Calu3 (cell line): ENCODE measurements around the gene TNFRSF4. TPM values are rescaled to one million over a fixed set of nuclear protein-coding genes. Genes with fewer than 3 reads are reported as not detected.

Experiments
- BruUV-seq: library from RNA; stranded (reverse); fragments of 400-500 nt; replicated peaks from 2 replicates; lab custom pipeline; 2021; lab: Mats Ljungman, UMichigan
- CTCF ChIA-PET: fragments of 300-600 bp; sonication (Branson Sonifier 250); formaldehyde crosslinking; loops from one replicate; lab custom pipeline; 2022; ENCODE audit warnings: antibody characterized with exemption; lab: Charles Lee
- DNase-seq: peaks from one replicate; pipeline ENCODE4 v3.0.0; 2022
- H3K27ac Mint-ChIP-seq: one replicate; pipeline ENCODE4 v1.8.0; 2022; ENCODE audit warnings: mixed read lengths; ENCODE audit not compliant: unreplicated experiment
- H3K27me3 Mint-ChIP-seq: one replicate; pipeline ENCODE4 v1.8.0; 2022; ENCODE audit warnings: mixed read lengths; ENCODE audit not compliant: unreplicated experiment
- H3K36me3 Mint-ChIP-seq: one replicate; pipeline ENCODE4 v1.8.0; 2022; ENCODE audit warnings: mild to moderate bottlenecking, moderate library complexity, mixed read lengths; ENCODE audit not compliant: insufficient read depth, unreplicated experiment
- H3K4me1 Mint-ChIP-seq: one replicate; pipeline ENCODE4 v1.8.0; 2022; ENCODE audit warnings: mild to moderate bottlenecking, low read depth, mixed read lengths; ENCODE audit not compliant: unreplicated experiment
- H3K4me3 Mint-ChIP-seq: one replicate; pipeline ENCODE4 v1.8.0; 2022; ENCODE audit warnings: mild to moderate bottlenecking, low read depth, moderate library complexity, mixed read lengths; ENCODE audit not compliant: unreplicated experiment
- H3K9me3 Mint-ChIP-seq: one replicate; pipeline ENCODE4 v1.8.0; 2022; ENCODE audit warnings: low read depth, mixed read lengths; ENCODE audit not compliant: unreplicated experiment
- CTCF ChIP-seq: fragments of 200-600 bp; IDR thresholded peaks from one replicate; pipeline ENCODE4 v1.8.0; 2022; ENCODE audit warnings: antibody characterized with exemption; ENCODE audit not compliant: unreplicated experiment
- intact Hi-C: fragments of 100-400 bp; cut with micrococcal nuclease; formaldehyde crosslinking; loops from one replicate; pipeline ENCODE4 v1.10.0; 2022; ENCODE audit not compliant: unreplicated experiment
- total RNA-seq: library from RNA; stranded (reverse); gene quantifications from 2 replicates; pipeline ENCODE4 v1.2.3, GENCODE V29; 2022

The TNFRSF4 gene
- total RNA-seq, 1 experiment from 2014 or later: not detected

DNA sequence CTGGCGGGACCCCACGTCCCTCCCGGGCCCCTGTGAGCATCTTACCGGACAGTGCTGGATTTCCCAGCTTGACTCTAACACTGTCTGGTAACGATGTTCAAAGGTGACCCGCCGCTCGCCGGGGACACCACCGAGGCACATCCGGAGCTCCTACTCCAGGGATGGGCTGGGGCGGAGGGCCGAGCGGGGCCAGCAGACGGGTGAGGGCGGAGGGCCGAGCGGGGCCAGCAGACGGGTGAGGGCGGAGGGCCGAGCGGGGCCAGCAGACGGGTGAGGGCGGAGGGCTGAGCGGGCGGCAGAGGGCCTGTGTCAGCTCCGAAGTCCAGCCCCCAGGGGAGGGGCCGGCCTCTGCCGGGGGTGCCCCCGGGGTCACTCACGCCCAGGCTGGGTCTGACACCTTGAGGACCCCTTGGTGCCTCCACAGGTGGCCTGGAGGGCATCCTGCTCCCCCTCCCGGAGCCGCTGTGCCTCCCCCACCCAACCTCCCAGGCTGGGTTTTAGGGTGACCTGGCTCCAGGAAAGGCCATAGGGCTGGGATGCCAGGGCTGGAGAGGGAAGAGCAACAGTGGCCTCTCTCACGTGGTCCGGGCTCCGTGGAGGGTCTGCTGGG lies 46.0 kb downstream of the TNFRSF4 start:
- TF ChIP-seq CTCF: no peak
- DNase-seq: no peak
- no peaks in the 10 kb centered on the region for H3K9me3 Mint-ChIP-seq
- no peak overlapping the region for H3K27ac Mint-ChIP-seq
- no TSS peak for BruUV-seq
- peaks cover 9% of the 10 kb centered on the region for H3K4me1 Mint-ChIP-seq
- H3K27me3 Mint-ChIP-seq: no peaks in the 10 kb centered on the region
- peak overlapping the region; percentile 96 for H3K4me3 Mint-ChIP-seq
- CTCF ChIA-PET: no interaction called here
- peaks cover 68% of the 10 kb centered on the region for H3K36me3 Mint-ChIP-seq
- intact Hi-C loops: loop anchor here (10.0 kb wide), 1 partner anchor 67 kb away; the partner anchor contains the start of genes B3GALT6 and SDF4

GRCh38 chr1:1167398-1167821 lies 46.5 kb downstream of the TNFRSF4 start:
- TF ChIP-seq CTCF: no peak
- peak overlapping the region; percentile 96 for H3K4me3 Mint-ChIP-seq
- H3K4me1 Mint-ChIP-seq: peaks cover 9% of the 10 kb centered on the region
- BruUV-seq: no TSS peak
- H3K9me3 Mint-ChIP-seq: no peaks in the 10 kb centered on the region
- H3K36me3 Mint-ChIP-seq: peaks cover 72% of the 10 kb centered on the region
- intact Hi-C loops: loop anchor here (10.0 kb wide), 1 partner anchor 67 kb away; the partner anchor contains the start of genes B3GALT6 and SDF4
- no peak for DNase-seq
- CTCF ChIA-PET: no interaction called here
- no peak overlapping the region for H3K27ac Mint-ChIP-seq
- H3K27me3 Mint-ChIP-seq: no peaks in the 10 kb centered on the region

DNA sequence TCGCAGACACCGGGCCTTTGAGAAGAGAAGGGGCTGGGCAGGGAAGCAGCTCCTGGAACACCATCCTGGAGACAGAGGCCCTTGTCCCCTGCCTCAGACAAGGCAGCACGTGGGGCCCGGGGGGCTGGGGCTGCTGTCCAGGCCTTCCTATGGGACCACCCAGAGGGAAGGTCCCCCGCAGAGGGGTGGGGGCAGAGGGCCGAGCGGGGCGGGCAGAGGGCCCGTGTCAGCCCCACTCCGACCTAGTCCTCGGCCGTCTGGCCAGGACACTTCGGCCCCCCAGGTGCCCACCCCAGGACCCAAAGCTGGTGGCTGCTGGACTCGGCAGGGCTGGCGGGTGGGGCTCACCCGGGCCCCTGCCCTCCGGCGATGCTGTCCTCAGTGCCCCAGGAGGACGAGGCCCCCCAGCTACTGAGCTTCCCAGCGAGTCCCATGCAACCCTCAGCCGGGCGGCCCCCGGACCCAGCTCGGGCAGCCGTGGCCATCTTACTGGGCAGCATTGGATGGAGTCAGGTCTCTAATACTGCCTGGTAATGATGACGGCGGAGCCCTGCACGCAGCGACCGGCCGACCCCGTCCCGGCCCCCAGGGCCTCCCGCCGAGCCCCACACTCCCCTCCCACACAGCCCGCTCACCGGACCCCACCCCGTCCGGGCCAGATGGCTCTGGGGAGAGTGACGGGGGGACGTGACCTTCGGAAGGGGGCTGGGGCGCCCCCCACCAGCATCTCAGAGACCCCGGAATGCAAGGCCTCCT lies 47.1 kb downstream of the TNFRSF4 start:
- no peak for TF ChIP-seq CTCF
- no TSS peak for BruUV-seq
- Mint-ChIP-seq H3K36me3 (peaks cover 71% of the 10 kb centered on the region), H3K4me1 (peaks cover 9% of the 10 kb centered on the region), H3K9me3 (no peaks in the 10 kb centered on the region), H3K27ac (no peak overlapping the region), H3K4me3 (peak overlapping the region; percentile 96), H3K27me3 (no peaks in the 10 kb centered on the region)
- no peak for DNase-seq
- CTCF ChIA-PET: no interaction called here
- intact Hi-C loops: loop anchor here (10.0 kb wide), 1 partner anchor 68 kb away; the partner anchor contains the start of genes B3GALT6 and SDF4

DNA sequence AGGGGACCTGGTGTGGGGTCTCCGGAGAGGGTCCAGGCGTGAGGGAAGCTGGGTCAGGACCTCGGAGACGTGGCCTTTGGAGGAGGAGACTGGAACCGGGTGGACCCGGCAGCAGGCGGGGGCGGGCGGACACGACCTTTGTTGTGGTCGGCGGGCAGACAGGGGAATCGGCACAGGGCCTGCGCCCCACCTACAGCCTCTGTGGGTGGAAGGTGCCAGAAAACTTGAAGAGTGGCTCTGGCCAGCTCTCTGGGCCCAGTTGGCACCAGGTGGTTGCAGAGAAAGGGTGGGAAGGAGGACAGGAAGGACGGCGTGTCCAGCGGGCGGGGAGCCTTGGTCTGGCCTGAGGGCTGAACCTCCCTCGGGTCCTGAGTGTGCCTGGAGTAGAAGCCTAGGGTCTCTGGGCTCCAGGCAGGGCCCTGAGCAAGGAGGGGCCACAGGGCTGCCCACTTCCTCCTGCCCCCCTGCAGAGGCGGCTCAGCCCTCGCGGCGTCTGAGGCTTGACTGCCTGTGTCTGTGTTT lies 48.0 kb downstream of the TNFRSF4 start:
- intact Hi-C loops: loop anchor here (10.0 kb wide), 1 partner anchor 69 kb away; the partner anchor contains the start of genes B3GALT6 and SDF4
- no peak for TF ChIP-seq CTCF
- Mint-ChIP-seq H3K27ac (peak overlapping the region; percentile 92), H3K9me3 (no peaks in the 10 kb centered on the region), H3K36me3 (peaks cover 71% of the 10 kb centered on the region), H3K27me3 (no peaks in the 10 kb centered on the region), H3K4me3 (peak overlapping the region; percentile 96), H3K4me1 (peaks cover 9% of the 10 kb centered on the region)
- peak; percentile 41 for DNase-seq
- BruUV-seq: no TSS peak
- CTCF ChIA-PET: interaction anchor here (1.0 kb wide), 1 partner anchor 29 kb away, joined by 3 read pairs; no protein-coding TSS in a partner anchor
